GM19463 (cell line): ENCODE measurements around the gene FGFRL1.
A peak's percentile ranks its signal among the peaks of the same experiment; 100 is the strongest.

ENCODE experiments used
- ATAC-seq: cut with Tn5 transposase; IDR thresholded peaks from one replicate; pipeline ENCODE4 v1.9.1; 2021; ENCODE audit warnings: mild to moderate bottlenecking, moderate library complexity; ENCODE audit not compliant: unreplicated experiment

The FGFRL1 gene

DNA sequence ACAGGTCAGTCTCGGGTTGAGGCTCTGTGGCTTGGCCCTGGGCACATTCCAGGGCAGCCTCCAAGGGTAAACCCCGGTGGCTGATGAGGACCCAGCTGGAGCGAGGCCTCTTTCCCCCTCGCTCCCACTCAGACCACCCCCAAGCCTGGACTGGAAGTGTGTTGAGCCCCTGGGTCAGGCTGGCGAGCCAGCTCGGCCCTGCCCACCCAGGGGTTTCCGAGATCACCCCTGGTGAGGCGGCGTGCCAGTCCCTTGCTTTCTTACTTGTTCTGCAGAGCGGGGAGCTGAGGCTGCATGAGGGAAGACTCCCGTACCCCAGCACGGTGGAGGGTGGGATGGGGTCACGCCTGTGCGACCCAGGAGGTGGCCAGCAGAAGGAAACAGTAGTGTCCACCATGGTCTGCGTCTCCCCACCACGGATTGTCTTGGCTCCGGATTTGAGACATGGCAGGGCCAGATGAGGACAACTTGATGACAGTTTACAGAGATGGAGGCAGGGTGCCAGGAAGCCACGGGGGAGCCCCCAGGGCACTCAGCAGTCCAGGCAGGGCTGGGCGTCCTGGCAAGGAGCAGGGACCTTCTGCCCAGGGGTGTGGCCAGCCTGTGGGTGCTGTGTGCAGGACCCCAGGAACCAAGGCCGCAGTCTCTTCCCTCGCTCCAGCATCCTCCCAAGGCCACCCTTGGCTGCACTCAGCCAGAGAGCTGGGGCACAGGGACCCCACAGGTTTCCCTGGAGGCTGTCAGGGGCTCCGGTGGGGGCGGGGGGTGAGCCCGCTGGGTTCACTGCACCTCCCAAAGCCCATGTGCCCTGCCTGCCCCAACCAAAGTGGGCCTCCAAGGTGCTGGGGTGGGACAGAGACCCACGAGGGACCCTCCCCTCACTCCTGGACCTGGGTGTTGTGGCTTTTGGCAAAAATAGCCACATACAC is 6.6 kb upstream of the FGFRL1 start:
- no peak for ATAC-seq

DNA sequence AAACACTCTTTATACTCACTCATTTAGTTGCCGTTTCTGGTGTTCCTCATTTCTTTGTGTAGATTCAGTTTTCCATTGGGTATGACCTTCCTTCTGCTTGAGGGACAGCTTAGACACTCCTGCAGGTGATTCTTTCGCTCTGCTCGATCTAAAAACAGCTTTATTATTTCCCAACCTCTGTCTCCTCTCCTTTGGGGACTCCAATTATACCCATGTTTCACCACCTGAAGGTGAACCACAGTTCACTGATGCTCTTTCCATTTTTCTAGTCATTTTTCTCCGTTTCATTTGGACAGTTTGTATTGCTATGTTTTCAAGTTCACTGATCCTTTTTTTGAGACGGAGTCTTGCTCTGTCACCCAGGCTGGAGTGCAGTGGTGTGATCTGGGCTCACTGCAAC is 4.6 kb upstream of the FGFRL1 start:
- no peak for ATAC-seq

DNA sequence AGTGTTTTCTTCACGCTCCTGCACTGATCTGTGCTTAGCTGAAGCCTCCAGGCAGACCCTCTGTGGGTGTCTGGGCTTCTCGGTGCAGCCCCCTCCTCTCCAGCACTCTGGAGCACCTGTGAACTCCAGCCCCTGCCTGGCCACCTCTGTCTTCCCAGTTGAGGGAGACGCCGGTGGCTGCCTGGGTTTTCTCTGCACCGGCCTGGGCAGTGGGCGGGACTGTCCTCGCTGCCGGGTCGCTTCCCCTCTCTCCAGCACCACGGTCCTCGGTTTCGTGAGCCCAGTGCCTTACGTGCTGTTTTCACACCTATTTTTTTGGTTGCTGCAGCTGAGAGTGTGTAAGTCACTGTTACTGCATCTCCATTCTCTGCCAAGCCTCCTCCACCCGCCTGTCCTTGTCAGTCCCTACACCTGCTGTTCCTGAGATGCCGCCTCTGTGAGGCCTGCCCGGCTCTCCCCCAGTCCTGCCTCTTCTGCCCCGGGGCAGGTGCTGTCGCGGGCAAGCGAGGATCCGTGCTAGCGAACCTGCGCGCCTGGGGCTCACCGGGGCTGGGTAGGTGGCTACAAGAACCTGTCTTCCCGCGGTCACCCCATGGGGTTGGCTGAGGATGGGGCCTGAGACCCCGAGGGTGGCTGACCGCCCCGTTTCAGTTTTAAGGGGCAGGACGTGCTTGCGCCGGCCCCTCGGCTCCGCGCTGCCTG is 2.4 kb upstream of the FGFRL1 start:
- no peak for ATAC-seq

DNA sequence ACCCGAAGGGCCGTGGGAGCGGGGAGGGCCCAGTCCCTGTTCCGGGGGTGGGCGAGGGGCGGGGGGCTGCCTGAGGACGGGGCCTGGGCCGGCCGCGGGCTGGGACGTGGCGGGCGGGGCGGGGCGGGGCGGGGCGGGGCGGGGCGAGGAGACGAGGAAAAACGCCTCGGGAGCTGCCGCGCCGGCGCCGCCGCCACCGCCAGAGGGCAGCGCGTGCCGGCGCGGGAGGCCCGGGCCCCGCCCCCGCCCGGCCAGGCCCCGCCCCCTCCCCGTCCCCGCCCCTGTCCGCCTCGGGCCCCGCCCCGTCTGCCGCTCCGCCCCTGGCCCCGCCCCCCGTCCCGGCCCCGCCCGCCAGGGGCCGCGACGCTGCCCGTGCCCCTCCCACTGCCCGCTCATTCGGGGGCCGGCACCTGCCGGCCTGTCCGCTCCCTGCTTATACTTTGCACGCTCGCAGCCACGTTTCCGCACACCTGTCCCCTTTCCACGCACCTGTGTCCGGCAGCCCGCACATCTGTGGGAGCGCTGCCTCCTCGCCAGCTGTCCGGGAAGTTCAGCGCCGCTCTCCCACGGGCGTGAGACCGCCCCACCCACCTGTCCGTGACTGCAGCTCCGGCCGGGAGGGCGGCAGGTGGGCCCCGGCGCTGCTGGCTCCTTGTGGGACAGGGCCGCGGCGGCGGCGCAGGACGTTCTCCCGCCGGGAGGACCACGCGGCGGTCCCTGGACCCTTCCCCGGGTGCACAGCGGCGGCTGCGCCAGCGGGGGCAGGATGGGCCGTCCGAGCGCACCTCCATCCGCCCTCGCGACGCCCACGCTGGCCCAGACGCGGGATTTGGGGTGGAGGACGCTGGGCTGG is 1.7 kb upstream of the FGFRL1 start:
- peak; percentile 28 for ATAC-seq

DNA sequence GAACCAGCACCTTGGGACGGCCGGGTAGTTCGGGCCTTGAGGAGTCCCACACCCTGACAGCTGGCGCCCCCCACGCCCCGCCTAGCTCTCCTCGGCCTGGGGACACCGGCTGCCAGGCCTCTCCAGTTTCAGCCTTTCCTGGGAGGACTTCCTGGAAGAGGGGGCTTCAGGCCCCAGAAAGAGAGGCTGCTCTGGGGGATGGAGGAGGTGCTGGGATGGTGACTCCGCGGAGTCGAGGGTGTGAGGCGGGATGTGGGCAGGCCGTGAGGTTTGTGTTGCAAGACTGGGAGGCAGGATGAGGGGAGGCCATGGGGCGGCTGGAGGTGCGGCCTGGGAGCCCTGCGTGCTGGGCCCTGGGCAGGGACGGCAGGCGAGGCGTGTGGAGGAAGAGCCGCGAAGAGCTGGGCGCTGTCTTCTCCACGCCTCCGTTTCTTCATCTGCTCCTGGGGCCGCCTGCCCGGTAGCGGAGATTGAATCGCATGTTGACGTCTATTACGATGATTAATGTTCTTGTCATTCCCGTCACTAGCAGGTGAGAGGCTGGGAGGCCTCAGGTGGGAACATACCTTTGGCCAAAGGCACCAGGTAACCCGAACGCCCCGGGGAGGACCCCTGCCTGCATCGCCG is 918 bp upstream of the FGFRL1 start:
- ATAC-seq: no peak

DNA sequence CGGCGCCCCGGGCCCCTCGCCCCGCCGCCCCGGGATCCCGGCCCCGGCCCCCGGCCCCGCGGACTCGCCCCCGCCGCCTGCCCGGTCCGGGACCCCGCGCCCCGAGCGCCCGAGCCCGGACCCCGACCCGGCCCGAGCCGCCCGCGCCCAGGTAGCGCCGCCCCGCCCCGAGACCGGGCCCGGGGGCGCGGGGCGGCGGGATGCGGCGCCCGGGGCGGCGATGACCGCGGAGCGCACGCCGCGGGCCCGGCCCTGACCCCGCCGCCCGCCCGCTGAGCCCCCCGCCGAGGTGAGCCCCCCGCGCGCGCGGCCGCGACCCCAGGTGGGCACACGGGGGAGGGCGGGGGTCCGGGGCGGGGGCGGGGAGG is 224 bp downstream of the FGFRL1 start:
- peak; percentile 7 for ATAC-seq

DNA sequence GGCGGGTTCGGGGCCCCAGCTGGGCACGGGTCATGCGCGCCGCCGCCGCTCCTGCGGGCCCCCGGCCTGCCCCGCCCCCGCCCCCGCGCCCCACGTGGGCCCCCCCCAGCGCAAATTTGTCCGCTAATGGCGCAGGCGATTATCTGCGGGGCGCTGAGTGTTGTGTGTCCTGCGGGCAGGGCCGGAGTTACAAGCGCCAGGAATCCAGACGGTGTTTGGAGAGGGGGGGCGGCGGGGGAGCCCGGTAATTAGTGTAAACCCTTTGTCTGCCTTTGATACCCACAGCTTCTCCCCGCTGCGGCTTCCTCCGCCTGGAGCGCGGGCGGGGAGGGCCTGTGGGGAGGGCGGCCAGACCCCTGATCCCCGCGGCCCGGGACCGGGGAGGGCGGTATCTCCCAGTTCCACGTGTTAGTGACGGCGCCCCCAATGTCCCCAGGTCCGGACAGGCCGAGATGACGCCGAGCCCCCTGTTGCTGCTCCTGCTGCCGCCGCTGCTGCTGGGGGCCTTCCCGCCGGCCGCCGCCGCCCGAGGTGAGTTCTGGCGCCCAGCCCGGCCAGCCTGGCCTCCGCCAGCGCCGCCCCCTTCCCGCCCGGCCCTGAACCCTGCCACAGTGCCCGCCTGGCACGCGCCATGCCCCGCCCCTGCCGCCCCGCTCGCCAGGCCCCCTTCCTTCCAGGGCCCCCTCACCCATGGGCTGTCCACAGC is 761 bp downstream of the FGFRL1 start:
- no peak for ATAC-seq

DNA sequence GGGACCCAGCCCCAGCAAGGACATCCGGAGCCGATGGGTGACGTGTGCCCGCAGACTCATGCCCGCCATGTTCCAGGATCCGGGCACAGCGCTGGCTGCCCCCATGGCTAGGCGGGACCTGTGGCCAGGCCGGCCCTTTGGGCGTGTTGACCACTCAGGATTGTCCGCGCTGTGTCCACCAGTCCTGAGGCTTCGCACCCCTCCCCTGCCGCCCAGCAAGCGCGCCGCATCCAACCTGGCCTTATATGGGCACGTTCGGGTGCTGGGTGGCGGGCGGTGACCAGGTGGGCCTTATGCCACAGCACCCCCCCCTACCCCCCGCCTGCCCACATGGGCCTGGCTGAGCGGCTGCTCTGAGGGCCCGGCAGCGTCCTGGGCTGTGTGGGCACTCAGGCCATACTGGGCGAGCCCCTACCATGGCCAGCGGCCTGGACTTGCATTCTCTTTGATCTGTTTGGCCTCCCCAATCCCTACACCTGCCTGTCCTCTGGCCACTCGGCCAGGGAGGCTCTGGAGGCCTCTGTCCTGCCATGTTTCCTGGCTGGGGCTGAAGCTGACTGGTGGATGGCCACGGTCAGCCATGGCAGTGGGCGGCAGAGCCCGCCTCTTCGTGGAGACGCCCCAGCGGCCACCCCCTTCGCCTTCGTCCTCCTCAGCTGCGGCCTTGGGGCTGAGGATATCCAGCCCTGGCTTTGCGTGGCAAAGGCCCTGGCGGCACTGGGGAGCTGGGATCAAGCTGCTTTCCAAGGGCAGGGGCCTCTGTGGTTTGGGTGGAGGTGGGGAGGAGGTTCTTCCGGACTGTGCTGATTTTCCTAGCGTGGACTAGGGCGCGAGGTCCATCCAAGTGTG is 2.0 kb downstream of the FGFRL1 start:
- no peak for ATAC-seq

DNA sequence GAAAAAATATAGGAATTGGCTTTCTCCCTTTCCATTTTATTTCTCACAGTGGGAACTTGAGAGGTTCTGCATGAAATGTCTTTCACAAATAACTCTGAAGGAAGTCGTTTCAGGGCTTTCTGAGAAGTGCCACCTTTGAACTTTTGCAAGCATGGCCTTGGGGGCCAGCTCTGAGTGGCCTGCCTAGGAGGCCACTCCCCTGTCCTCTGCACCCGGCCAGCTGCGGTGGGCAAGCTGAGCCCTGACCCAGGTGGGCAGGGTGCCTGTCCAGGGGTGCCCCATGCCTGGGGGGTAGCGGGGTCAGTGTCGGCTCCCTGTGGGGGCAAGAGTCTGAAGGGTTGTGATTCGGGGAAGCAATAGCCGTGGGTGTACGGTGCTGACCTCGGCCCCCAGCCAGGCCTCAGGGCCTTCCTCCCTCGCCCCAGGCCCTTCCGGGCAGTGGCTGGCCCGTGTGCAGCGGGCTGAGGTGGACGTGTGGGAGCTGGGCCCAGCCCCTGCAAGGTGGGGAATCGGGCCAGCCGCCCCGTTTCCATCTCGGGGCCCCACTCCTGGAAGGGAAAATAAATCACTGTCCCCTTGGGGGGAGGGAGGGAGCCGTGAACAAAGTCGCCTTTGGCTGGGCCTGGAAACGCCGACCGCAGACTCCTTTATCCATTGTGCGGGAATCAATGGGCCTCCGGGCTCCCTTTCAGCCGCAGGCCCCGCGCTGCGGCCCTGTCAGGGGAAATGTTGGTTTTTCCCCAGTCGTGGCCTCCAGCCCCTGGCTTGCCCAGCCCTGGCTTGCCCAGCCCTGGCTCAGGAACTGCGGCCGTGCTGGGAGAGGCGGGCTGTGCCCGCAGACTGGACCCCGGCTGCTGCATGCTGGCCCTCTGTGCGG is 3.1 kb downstream of the FGFRL1 start:
- no peak for ATAC-seq

DNA sequence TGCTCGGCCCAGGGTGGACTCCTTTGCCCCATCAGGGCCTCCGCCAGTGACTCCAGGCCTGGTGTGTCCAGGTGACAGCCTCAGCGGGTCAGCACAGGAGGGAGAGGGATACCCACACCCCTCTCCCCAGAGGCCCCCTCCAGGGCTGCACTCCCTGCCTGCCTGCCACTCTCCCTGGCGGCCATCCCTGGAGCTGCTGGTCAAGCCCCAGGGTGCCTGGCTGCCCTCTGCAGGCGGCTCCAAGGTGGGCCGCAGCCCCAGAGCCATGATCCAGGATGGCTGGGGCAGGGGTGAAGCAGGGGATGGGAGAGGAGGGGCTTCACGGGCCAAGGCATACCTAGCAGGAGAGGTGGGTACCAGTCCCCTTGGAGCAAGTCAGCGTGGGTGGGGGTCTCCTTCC is 3.8 kb downstream of the FGFRL1 start:
- ATAC-seq: no peak

DNA sequence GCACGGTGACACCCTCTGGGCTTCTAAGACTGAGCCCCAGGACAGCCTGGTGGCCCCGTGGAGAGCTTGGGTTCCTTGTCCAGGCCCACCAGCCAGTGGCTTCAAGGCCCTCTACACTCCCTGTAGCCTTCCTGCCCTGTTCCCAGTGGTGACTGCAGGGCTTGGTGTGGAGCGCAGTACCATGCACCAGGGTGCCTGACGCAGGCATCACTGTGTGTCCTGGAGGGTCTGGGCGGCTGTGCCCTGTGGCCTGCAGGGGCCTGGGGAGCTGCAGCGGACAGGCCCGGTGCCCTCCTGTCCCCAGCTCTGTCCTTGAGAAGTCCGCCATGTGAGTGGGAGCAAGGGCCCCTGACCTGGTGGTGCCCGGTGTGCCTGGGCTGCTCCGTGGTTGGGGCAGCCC is 4.3 kb downstream of the FGFRL1 start:
- ATAC-seq: no peak

DNA sequence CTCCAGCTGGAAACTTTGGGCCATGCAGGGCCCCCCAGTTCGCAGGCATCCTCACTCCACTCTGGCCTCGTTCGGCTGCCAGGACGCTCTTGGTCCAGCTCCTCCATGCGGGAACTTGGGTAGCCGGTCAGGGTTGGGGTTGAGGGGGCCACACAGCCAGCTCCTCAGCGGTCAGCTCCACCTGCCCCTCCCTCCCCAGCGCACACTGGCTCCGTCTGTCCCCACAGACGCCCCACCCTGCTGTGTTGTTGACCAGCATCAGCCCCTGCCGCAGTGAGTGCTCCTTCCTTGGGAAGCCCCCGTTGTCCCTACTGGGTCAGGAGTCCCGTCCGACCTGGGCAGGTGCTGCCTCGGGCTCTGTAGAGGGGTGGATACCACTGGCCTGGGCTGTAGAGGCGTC is 5.8 kb downstream of the FGFRL1 start:
- no peak for ATAC-seq

DNA sequence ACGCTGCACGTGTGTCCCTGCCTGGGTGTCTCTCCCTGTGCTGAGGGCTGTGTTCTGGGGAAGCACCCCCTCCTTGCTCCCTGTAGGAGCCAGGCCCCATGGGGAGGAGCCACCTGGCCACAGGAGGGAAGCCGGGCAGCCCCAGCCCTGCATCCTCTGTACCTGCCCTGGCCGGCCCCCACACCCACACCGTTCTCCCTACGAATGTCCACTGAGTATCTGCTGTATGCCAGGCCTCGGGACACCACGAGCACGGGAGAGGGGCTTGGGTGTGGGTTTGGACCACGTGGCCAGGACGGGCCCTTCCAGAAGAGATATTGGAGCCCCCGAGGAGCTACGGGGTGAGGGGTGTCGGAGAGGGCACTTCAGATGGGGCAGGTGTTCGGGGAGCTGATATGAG is 6.3 kb downstream of the FGFRL1 start:
- no peak for ATAC-seq

DNA sequence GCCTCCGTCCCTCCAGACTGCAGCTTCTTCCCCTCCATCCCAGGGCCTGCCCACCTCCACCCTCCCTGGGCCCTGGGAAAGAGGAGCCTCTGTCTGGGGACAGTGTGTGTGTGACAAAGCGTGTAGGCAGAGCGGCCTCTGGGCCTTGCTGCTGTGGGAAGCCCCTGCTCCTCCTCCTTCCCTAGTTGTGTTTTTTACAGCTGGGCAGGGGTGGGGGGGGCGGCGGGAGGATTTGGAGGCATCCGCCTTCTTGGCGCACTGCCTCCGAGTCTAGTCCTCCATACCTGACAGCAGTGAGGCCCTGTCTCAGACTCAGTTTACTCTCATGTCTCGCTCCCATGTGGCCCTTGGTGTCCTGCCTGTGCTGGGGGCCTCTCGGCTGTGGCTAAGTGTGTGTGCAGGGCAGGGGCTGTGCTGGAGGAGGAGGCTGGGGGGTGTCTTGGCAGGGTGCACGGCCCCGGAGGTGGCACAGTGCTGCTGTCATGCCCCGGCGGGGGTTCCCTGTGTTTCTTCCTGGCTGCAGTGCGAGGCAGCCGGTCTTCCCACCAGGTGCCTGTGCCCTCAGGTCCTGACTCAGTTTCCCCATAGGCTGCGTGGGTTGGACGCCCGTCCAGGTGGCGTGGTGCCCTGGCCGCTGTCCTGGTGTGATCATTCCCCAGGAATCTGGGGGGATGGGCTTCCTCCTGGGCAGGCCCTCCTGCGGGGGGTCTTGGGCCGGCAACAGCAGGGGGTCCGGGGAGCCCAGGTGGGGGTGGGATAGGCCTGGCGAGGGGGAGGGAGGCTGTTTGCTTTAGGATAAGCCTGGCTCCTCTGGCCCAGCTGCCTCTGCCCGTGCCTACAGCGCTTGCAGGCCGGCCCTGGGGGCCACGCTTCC is 7.0 kb downstream of the FGFRL1 start:
- no peak for ATAC-seq

DNA sequence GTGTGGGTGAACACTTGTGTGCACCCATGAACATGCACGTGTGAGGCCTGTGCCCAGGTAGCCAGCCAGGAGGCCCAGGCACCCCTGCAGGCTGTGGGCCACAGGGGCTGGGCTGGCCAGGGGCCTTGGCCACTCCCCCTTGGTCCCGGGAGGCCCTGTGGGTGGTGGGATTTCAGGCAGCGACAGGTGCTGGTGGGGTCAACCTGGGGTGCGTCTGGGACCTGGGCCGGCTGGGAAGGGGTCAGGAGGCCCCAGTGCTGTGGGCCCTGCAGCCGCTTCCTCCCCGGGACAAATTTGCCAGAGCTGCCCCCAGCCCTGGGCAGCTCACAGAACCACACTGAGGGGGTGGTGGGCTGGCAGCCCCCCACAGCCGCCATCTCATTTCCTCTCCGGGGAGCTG is 7.9 kb downstream of the FGFRL1 start:
- ATAC-seq: no peak

DNA sequence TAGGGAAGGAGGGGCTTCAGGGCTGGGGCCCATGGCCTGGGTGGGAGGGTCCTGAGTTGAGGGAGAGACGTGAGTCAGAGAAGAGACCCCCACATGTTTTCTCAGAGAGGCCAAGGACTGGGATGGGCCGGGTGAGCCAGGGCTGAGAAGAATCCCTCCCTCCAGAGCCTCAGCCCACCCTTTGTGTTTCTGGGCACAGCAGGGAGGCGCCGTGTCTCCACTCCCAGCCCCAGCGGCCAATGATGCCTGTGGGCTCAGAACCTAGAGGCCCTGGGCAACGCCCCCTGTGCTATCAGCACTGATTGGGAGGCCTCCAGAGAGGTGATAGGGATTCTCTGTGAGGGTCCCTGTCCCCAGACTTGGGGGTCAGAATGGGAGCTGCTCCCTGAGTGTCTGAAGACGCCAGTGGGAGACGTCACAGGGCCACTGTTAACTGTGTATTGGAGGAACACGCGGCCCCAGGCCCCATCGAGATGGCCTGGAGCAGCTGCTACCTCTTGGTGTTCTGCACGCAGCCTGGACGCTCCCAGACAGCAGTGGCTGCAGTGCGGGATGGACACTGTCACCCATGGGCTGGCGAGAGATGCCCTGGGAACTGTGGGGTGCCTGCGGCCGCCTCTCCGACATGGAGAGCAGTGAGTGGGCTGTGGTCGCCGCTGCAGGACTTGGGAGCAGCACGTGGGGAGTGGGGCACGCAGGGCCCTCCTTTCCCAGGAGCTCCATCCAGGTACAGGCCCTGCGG is 8.5 kb downstream of the FGFRL1 start:
- no peak for ATAC-seq
